DMS153 treated with DMSO at 0.1 percent for 48 hours (cell line): Measurements from ENCODE around the gene CDIPT.
"Not testable (repeated sequence)": the region's sequence is repeated elsewhere in the genome, so short reads cannot be mapped to it uniquely, and the experiment has no call there.

Experiments
- DNase-seq: peaks from one replicate; lab custom pipeline; 2025; ENCODE audit not compliant: unreplicated experiment; lab: John Stamatoyannopoulos, UW

The CDIPT gene

DNA sequence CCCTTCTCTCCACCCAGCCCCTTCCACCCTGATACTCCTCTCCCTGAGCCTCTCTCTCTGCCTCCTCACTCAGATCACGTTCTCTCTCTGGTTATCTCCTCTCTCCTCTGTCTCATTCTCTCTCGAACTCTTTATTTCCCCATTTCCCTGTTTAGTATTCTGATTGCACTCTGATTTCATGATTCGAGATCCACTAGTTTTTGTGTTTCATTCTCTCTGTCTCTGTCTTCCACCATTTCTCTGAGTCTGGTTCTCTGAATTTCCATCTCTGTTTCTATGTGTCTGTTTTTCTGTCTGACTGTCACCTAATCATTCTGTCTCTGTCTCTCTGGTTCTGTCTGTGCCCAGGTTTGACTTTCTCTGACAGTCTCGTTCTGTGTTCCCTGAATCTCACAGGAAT, 34.3 kb upstream of the CDIPT start:
- no peak for DNase-seq

DNA sequence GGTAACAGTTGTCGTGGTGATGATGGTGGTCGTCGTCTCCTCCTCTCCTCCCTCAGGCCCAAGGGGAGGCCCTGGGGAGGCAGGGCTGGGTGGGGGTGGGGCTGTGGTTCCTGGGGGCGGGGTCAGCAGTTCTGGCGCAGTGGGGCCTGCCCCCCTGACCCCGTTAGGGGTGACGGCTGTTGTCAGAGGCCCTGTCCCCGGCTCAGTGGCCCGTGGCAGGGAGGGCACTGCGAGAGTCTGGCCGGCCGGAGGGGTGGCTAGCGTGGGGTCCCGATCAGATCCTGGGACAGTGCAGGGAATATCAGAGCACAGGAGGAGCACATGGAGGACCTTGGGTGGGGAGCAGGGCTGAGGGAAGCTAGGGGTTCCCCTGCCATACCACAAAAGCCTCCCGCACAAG, 33.8 kb upstream of the CDIPT start:
- DNase-seq, result no peak

DNA sequence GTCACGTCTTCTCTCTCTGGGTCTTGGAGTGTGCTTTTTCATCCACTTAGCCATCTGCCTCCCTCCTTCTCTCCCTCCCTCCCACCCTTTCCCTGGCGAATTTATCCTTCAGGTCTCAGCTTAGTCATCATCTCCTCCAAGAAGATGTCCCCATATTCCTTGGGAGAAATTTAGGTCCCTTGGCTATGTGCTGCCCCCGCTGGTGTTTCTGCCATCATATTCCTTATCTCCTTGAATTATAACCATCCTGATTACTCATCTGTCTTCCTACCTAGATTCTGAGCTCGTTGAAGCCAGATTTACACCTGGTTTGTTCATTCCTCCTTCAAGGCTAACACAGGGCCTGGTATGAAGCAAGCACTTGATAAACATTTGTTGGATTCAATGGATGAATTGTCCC, 31.3 kb upstream of the CDIPT start:
- DNase-seq, result no peak

DNA sequence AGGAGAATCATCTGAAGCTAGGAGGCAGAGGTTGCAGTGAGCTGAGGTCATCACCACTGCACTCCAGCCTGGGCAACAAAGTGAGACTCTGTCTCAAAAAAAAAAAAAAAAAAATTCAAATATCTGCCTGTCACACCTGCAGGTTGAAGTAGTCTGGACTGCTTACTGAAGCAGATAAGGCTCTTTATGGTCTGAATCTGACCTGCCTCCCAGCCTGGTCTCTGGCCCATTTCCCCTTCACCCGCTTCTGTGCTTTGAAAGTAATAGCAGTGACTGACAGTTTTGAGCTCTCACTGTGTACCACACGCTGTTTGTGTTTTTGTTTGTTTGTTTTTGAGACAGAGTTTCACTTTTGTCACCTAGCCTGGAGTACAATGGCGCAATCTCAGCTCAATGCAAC, 30.5 kb upstream of the CDIPT start:
- DNase-seq, result no peak

DNA sequence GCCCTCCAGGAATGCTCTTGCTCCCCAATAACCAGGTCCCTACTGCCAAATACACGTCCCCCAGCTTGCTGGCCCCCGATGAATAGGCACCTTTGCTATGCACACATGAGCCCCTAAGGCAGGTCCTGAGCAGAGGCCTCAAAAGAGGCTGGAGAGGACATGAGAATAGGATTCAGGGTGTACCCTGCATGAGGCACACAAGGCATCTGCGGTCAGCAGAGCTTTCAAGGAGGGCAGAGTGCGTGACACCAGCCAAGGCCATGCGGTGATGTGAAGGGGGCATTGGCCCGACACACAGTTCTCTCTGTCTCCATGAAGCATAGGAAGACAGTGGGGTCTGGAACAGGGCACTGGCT, 29.4 kb upstream of the CDIPT start:
- DNase-seq, result no peak

DNA sequence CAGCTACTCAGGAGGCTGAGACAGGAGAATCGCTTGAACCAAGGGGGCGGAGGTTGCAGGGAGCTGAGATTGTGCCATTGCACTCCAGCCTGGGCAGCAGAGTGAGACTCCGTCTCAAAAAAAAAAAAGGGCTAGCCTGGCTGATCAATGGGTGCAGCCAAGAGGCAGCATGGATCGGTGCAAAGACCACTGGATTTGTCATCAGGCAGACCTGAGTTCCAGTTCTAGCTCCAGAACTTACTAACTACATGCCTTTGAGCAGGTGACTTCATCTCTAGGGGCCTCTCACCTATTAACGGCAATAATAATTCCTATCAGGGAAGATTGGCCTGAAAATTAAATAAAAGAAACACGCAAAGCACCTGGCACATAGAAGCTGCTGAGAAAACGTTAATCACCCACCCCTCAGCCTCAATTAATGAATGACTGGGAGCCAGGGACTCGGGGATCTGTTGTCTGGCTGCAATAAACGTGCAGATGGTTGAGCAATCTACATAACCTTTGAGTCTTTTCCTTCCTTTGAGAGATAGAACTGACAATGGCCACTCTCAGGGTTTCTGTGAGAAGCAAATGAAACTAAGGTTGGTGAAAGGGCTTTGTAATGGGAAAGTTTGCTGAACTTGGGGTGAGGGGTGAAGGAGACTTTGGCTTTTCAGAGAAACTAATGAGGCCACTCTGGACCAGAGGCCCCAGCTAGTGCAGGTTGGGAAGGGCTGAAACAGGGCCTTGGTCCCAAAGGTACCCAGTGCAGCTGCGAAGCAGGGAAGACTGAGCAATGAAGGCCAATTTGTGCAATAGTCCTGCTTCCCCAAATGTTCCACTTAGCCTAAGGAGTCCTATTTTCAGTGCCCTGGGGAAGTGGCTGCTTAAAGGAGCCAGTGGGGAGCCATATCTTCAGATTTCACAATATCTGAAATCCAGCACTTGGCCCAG, 28.8 kb upstream of the CDIPT start:
- DNase-seq, result no peak

DNA sequence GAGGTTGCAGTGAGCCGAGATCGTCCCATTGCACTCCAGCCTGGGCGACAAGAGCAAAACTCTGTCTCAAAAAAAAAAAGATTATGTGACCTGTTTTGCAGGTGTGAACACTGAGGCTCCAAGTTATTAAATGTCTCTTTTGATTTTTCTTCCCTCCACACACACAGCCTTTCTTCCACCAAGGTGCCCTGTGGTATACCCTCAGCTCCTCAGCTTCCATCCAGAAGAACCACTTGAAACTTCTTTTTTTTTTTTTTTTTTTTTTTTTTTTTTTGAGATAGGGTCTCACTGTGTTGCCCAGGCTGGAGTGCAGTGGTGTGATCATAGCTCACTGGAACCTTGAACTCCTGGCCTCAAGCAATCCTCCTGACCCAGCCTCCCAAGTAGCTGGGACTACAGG, 26.3 kb upstream of the CDIPT start:
- DNase-seq, result not testable (repeated sequence)

DNA sequence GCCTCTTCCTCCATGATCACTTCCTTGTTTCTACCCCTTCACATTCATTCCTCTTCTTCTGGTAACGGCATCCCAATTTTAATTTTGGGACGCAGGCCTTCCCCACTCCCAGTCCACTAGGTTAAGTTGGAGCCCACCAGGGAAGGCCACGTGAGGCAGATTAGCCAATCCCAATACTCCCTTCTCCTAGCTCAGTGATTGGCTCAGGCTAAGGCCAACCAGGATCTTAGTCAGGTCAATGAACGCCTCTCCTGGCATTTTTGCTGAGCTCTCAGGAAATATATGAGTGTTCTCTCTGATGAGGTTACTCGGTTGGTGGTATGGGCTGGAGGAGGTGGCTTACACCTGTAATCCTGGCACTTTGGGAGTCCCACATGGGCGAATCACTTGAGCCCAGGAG, 21.0 kb upstream of the CDIPT start:
- DNase-seq, result no peak

DNA sequence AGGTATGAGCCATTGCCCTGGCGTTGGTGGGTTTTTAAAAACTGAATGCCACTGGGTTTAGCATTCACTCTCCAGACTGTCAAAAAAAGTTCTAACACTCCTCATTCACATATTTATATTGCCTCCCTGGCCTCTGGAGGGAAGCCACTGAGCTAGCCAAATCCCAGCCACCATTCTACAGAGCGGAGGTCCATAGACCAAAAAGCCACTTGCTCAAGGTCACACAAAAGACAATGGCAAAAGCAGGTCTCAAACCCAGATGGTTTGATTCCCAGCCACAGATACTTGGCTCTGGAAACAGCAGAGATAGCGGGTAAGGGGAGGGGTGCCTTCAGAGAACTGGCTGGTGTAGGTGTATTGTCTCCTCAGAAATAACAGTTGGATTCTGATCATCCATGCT, 18.0 kb upstream of the CDIPT start:
- no peak for DNase-seq

DNA sequence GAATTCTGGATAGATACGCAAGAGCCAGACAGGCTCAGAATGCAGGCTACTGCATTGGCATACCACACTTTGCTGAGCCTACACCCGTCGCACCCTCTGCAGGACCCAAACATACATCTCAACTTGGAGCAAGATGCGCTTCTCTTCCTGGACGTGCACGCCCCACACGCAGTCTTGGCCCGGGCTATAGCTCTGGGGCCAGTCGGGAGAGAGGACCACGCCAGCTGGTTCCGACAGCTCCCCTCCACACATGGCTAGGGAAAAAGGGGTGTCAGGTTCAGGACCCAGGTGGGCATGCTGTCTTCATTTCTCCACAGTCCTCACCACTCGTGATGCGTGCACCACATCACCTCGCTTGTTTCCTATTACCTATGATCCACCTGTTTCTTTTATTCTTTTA, 15.1 kb upstream of the CDIPT start:
- DNase-seq, result no peak

DNA sequence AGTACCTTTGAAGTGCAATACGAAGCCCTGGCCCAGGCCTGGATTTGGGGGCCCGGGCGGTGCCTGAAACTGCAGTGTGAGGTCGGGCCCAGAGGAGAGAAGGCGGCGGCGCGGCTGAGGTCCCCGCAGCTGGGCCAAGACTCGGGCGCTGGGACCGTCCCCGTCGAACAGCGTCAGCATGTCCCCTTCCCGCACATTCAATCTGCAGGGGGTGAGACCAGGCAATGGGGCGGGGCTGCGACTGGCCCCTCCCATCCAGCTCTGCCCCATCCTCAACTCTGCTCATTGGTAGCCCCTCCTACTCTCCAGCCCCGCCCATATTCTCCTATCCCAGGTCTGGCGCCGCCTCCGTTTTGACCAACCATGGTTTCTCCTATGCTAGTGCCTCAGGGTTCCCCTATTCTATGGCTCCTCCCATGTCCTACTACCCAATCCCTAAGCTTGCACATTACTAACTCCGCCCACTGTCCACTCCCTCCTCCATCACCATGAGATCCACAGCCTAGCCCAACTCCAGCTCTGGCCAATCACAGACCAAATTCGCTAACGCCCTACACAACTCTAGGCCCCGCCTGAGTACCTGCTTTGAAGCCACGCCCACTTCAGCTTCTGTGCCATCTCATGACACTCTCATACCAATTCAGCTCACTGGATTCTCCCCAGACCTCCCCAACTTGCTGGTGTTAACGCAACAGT, 14.4 kb upstream of the CDIPT start:
- DNase-seq, result no peak

DNA sequence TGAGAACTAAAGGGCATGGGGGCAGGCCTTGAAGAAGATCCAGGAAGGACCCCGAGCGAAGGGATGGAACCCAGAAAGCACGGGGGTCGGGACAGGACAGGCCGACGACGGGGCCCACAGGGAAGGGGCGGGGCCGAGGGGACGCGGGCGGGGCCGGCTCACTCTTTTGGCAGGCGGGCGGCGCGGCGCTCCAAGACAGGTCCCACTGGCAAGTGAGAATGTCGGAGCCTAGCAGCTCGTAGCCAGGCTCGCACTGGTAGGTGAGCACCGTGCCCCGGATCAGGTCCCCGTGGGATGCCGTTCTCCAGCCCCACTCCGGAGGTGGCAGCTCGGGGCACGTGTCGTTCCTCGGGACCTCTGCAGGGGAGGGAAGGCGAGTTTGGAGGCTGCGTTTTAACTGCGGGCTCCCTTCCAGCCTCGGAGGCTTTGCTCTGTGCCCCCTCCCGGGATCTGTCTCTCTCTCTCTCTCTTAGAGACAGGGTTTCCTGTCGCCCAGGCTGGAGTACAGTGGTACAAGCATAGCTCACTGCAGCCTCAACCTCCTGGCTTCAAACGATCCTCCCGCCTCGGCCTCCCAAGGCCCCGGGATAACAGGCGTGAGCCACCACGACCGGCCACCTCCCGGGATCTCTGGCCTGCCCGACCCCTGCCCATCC, 13.7 kb upstream of the CDIPT start:
- DNase-seq, result no peak

DNA sequence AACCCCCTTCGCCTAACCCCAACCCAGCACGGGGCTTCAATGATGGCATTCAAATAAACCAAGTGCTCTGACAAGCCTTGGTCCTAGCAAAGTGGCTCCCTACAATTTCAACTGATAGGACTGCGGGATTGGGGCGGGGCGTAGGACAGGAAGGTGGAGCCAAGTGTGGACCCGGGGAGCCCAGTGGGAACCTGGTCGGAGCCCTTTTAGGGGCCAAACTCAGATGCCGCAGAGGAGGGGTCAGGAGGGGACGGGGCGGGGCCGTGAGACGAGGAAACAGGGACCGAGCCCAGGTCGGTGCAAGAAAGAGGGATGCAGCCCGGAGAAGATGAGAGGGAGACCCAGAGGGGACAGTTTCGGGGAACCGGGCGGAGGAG, 13.2 kb upstream of the CDIPT start:
- no peak for DNase-seq

DNA sequence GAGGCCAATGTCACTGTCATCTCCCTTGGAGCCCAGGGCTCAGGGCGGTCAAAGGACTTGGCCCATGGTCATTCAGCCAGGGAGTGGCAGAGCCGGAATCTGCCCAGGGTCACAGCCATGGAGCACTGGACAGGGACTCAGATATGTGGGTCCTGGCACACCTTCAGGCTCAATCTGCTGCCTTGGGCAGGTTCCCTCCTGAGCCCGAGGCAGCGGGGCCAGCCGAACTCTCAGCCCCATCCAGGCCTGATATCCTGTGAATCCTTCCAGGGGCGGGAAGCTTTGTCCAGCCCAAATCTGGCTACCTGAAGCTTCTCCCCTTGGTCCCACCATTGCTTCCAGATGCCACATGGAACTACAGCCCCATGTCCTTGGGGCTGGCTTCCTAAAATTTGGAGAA, 12.2 kb upstream of the CDIPT start:
- DNase-seq, result no peak

DNA sequence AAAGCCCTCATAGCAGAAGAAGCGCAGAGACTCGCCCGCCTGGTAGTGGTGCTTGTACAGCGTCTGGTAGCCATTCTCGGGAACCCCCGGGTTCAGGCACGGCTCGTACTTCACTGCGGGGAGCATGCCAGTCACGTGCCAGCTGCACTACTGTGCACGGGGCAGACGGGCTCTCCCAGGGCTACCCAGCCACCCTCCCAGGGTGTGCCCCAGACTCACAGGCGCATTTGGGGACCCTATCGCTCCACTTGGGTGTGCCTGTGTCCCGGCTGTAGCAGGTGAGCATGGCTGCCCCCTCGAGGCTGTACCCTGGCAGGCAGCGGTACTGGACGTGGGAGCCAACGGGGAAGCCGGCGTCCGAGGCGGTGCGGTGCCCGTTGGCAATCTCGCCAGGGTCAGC, 10.3 kb upstream of the CDIPT start:
- no peak for DNase-seq

DNA sequence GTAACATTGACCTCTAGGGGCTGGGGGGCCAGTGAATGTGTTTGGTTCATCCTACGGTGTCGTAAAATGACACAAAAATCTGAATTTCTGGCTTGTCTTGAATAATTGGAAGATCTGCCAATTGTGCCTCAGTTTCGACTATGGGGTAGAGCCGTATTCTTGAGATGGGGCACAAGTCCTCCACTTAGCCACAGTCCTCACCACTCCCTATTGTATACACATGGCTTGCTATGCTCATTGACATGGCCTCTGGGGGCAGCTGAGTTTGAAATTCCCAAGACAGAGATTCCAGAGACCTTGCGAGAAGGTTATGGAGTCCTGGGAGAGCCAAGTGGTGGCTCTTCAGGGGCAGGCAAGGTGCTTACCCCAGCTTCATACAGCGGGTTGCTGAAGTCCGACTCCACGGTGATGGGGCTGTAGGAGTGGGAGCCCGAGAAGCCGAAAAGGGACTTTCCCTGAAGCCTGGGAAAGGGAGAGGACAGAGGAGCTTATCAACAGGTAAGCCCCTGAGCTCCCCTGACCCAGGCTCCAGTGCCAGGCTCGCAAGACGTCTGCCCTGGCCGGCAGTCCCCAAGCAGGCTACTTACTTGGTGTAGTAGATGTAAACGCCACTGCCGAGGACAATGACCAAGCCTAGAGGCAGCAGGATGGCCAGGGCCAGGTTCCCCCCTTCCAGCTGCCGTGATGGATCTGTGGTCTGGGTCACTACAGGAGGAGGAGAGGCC, 9.0 kb upstream of the CDIPT start:
- DNase-seq, result no peak

DNA sequence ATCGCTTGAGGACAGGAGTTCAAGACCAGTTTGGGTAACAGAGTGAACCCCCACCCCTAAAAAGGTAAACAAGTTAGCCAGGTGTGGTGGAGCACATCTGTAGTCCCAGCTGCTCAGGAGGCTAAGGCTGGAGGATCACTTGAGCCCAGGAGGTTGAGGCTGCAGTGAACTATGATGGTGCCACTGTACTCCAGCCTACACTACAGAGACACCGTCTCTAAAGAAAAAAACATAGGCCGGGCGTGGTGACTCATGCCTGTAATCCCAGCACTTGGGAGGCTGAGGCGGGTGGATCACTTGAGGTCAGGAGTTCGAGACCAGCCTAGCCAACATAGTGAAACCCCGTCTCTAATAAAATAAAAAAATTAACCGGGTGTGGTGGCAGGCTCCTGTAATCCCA, 6.0 kb upstream of the CDIPT start:
- not testable (repeated sequence) for DNase-seq

DNA sequence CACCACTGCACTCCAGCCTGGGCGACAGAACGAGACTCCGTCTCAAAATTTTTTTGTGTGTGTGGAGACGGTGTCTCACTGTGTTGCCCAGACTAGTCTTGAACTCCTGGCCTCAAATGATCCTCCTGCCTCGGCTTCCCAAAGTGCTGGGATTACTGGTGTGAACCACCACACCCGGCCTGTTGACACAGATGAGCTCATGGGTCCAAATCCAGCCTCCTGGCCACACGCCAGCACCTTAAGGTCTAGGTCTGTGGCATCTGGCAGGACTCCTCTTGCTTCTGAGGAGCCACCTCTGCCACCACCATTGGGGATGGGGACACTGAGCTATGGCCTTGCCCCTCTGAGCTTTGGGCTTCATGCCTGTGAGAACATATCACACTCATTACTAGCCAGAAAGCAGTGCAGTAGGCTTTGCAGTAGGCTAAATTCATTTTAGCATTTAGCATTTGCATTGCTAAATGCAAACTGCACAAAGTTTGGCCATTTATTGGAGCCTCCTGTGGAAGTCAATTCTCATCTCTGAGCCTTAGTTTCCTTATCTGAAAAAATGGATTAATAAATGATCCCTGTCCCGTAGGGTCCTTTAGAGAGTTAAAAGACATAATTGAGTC, 5.5 kb upstream of the CDIPT start:
- DNase-seq, result no peak

DNA sequence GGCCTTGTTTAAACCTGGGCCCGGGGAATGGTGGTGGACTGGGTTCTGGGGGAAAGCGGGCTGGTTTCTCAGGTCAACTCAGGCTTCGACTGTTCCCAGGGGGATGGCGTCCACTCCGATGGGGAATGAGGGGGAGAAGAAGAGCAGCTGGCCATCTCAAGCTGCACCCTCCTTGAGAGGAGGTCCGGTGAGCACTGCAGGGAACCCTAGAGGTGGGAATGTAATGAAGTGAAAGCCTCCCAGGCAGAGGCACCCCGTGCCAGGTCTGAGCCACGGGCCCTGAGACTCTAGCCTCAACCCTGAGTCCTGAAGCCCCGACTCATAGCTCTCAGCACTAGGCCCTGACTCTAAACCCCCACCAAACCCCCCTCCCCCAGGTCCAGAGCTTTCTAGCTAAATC, 1.2 kb upstream of the CDIPT start:
- no peak for DNase-seq

DNA sequence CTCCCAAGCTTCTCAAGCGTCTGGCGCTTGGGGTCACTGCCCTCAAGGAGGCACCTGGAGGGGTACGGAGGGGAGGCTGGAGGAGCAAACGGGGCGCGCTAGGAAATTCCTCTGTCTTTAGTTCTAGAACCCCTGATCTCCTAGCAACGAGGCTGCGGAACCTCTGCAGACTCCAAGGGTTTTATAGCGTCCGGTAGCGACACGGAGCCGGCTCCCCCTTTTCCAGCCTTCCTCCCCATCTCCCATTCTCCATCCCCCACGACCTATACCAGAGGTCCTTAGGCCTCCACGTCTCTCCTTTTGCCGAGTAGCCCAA, 601 bp upstream of the CDIPT start:
- no peak for DNase-seq

DNA sequence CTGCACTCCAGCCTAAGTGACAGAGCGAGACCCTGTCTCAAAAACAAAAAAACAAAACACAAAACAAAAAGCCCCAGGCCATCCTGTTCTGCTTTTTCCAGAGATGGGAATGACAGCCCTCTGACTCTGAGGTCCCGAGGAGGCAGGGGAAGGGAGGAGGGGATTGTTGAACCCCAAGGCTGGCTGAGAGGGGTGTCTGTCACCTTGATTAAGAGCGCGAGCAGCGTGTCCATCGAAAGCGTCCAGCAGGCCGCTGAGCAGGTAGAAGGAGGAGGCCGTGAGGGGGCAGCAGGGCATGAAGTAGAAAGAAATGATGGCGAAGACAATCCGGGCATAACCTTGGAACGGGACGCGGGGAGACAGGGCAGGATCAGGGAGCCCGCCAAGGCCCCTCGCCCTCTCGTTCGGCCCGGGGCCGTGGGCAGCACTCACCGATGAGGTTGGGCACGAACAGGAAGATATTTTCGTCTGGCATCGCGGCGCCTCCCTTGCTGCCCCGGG, 593 bp downstream of the CDIPT start:
- no peak for DNase-seq
